ENCODE measurements around the gene ESRP2. TPM values are rescaled to one million over a fixed set of nuclear protein-coding genes. Genes with fewer than 3 reads are reported as not detected.

ESRP2 gene
- total RNA-seq, 1 donor from 2014 or later: 0.14 TPM

DNA sequence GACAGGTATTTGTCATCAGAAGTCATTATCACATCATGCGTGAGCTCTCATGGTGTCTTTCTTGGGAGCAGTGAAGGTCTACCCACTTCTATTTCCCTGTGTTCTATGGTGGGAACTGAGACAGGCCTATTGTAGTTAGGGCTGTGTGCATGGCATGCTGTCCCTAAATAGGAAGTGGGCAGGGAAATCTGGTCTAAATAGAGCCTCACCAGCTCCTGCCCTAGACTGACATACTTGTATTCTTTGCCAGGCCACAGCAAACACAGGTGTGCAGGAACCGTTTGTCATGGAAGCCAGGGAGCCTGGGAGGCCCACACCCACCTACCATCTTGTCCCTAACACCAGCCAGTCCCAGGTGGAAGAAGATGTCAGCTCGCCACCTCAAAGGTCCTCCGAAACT is 38.5 kb upstream of the ESRP2 start:
- H3K27ac ChIP-seq (replicated peaks): peak overlapping the region; percentile 99
- H3K36me3 ChIP-seq: peaks cover 37% of the 10 kb centered on the region
- H3K9me3 ChIP-seq (replicated peaks): no peaks in the 10 kb centered on the region
- peaks cover 94% of the 10 kb centered on the region for H3K4me1 ChIP-seq
- peak overlapping the region; percentile 26 for H3K4me3 ChIP-seq
- H3K27me3 ChIP-seq (ENCODE audit: low read depth): no peaks in the 10 kb centered on the region
- TF ChIP-seq, protein P1, sequence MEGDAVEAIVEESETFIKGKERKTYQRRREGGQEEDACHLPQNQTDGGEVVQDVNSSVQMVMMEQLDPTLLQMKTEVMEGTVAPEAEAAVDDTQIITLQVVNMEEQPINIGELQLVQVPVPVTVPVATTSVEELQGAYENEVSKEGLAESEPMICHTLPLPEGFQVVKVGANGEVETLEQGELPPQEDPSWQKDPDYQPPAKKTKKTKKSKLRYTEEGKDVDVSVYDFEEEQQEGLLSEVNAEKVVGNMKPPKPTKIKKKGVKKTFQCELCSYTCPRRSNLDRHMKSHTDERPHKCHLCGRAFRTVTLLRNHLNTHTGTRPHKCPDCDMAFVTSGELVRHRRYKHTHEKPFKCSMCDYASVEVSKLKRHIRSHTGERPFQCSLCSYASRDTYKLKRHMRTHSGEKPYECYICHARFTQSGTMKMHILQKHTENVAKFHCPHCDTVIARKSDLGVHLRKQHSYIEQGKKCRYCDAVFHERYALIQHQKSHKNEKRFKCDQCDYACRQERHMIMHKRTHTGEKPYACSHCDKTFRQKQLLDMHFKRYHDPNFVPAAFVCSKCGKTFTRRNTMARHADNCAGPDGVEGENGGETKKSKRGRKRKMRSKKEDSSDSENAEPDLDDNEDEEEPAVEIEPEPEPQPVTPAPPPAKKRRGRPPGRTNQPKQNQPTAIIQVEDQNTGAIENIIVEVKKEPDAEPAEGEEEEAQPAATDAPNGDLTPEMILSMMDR (IDR thresholded peaks at IDR 0.05; ENCODE audit: borderline replicate concordance): no peak
- DNase-seq: no peak
- intact Hi-C loops (cut with micrococcal nuclease): no loop called here

DNA sequence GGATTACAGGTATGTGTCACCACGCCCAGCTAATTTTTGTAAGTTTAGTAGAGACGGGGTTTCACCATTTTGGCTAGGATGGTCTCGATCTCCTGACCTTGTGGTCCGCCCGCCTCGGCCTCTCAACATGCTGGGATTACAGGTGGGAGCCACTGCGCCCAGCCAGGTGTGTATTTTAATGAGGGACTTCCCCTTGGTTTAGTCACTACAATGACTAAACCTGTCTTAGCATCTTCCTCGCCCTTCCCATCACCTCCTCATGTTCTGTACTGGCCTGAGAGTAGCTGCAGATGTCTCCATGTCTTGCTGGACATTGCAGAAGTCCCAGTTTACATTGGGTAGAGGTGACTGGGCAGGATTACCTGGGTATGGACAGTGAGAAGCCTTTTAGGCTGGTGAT is 38.0 kb upstream of the ESRP2 start:
- intact Hi-C loops (cut with micrococcal nuclease): no loop called here
- H3K9me3 ChIP-seq (replicated peaks): no peaks in the 10 kb centered on the region
- no peak overlapping the region for H3K4me3 ChIP-seq
- DNase-seq: no peak
- H3K4me1 ChIP-seq: peaks cover 94% of the 10 kb centered on the region
- TF ChIP-seq, protein P1 (IDR thresholded peaks at IDR 0.05; ENCODE audit: borderline replicate concordance): no peak
- peaks cover 37% of the 10 kb centered on the region for H3K36me3 ChIP-seq
- H3K27me3 ChIP-seq (ENCODE audit: low read depth): no peaks in the 10 kb centered on the region
- peak overlapping the region; percentile 99 for H3K27ac ChIP-seq (replicated peaks)

DNA sequence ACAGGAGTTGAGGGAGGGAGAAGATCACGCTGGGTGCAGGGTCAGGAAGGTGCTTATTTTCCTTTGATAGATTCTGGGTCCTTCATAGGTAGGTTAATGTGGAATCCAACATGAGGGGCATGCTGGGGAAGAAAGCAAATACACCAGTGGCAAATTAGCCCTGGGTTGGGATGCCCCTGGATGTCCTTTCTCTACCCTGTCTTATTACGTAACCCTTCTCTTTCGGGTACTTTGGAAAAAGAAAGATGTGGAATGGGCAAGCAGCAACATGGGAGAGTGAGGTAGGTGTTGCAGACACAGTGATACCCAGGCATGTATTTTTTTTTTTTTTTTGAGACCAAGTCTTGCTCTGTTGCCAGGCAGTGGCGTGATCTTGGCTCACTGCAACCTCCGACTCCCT is 37.5 kb upstream of the ESRP2 start:
- intact Hi-C loops (cut with micrococcal nuclease): no loop called here

DNA sequence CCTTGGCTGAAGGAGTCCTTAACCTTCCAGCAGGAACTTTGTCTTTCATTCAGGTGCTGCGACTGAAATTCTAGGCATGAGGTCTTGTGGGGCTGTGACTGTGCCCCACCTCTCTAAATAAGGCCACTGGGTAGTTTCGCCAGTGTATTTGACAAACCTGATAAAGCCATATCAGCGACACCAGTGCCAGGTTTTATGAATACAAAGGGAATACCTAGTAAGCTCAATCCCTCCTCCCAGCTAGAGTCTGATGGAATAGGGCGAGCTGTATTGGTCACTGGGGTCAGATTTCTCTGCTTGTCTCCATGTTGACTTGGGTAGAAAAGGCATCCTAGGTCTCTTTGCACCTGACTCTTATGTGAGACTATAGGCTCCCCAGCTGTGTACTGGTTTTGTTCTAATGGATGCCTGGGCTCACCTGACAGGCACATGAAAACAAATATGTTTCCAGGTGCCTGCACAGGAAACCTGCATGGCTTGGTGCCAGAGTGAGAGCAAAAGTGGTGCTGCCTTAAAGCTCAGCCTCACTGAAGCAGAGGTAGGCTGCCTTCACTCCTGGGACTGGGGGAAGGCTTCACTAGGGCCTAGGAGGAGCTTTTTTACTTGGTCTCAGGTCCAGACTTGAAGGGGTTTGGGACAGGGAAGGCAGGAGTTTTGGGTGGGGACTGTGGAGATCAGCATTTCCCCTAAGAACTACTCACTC is 36.7 kb upstream of the ESRP2 start:
- Histone ChIP-seq H3K27ac (replicated peaks) (peak overlapping the region; percentile 99), H3K9me3 (replicated peaks) (no peaks in the 10 kb centered on the region), H3K36me3 (peaks cover 48% of the 10 kb centered on the region), H3K4me3 (no peak overlapping the region), H3K27me3 (ENCODE audit: low read depth) (no peaks in the 10 kb centered on the region), H3K4me1 (peaks cover 97% of the 10 kb centered on the region)
- TF ChIP-seq, protein P1 (IDR thresholded peaks at IDR 0.05; ENCODE audit: borderline replicate concordance): no peak
- intact Hi-C loops (cut with micrococcal nuclease): no loop called here
- no peak for DNase-seq

More for the DNA sequence above, 37.5 kb upstream of the ESRP2 start:
- Histone ChIP-seq H3K36me3 (peaks cover 42% of the 10 kb centered on the region), H3K27me3 (ENCODE audit: low read depth) (no peaks in the 10 kb centered on the region), H3K4me3 (no peak overlapping the region), H3K9me3 (replicated peaks) (no peaks in the 10 kb centered on the region), H3K27ac (replicated peaks) (peak overlapping the region; percentile 99), H3K4me1 (peaks cover 95% of the 10 kb centered on the region)
- no peak for DNase-seq
- TF ChIP-seq, protein P1 (IDR thresholded peaks at IDR 0.05; ENCODE audit: borderline replicate concordance): no peak

DNA sequence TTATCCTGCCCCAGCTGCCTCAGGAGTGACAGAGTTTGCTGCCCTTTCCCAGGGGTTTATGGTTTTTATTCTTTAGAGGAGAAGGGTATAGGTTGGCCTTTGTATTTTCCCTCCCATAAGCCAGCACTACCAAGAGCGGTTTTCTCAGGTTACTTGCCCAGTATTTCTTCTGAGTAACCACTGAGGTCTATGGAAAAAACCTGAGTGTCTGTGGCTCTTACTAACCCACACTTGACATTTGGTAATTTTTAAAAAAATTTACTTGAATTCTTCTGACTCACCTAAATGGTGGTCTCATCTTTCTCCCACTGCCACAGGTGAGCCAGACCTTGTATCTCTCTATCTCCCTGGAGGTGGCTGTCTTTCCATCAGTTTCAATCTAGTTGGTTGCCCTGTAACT is 34.4 kb upstream of the ESRP2 start:
- H3K4me1 ChIP-seq: peaks cover 100% of the 10 kb centered on the region
- no peaks in the 10 kb centered on the region for H3K27me3 ChIP-seq (ENCODE audit: low read depth)
- DNase-seq: no peak
- intact Hi-C loops (cut with micrococcal nuclease): no loop called here
- H3K27ac ChIP-seq (replicated peaks): peak overlapping the region; percentile 99
- no peaks in the 10 kb centered on the region for H3K9me3 ChIP-seq (replicated peaks)
- TF ChIP-seq, protein P1 (IDR thresholded peaks at IDR 0.05; ENCODE audit: borderline replicate concordance): no peak
- no peak overlapping the region for H3K4me3 ChIP-seq
- H3K36me3 ChIP-seq: peaks cover 42% of the 10 kb centered on the region
